SKM-1 (cell line): Measurements from ENCODE around the gene LUZP4.
"Not testable (repeated sequence)": the region's sequence is repeated elsewhere in the genome, so short reads cannot be mapped to it uniquely, and the experiment has no call there.

Experiments used
- DNase-seq: peaks from one replicate; lab custom pipeline; 2025; ENCODE audit not compliant: unreplicated experiment; lab: John Stamatoyannopoulos, UW

Gene LUZP4

GRCh38 chrX:115337491-115338144 lies 48.1 kb downstream of the LUZP4 start:
- DNase-seq, result no peak

- no peak for DNase-seq
Observed at GRCh38 chrX:115339441-115340025, 50.0 kb downstream of the LUZP4 start.

- DNase-seq, result no peak
Observed at GRCh38 chrX:115341421-115341820, 51.9 kb downstream of the LUZP4 start.

GRCh38 chrX:115344885-115345614 lies 55.5 kb downstream of the LUZP4 start:
- DNase-seq, result no peak

GRCh38 chrX:115345615-115346014 lies 56.1 kb downstream of the LUZP4 start:
- DNase-seq, result no peak

GRCh38 chrX:115346738-115347137 lies 57.2 kb downstream of the LUZP4 start:
- DNase-seq, result not testable (repeated sequence)

GRCh38 chrX:115348446-115349225 lies 59.1 kb downstream of the LUZP4 start:
- DNase-seq, result no peak

GRCh38 chrX:115350711-115351381 lies 61.3 kb downstream of the LUZP4 start:
- DNase-seq, result no peak

GRCh38 chrX:115356369-115356768 lies 66.9 kb downstream of the LUZP4 start:
- DNase-seq, result no peak
